H9 (cell line): Measurements from ENCODE around the gene TUBB8. TPM values are rescaled to one million over a fixed set of nuclear protein-coding genes. Genes with fewer than 3 reads are reported as not detected.

Source experiments
- total RNA-seq: library from RNA; stranded (reverse); gene quantifications from 2 replicates; pipeline ENCODE4 v1.2.1, GENCODE V29; 2021

Gene TUBB8
- total RNA-seq, 1 experiment from 2014 or later: 0.22 TPM

Other genes starting within 250 kb of the TUBB8 start
- gene ZMYND11, start 86.2 kb upstream of the TUBB8 start, total RNA-seq: 31.9 and 33.7 TPM in 2 replicates